AG09309 (cell line): ENCODE results near the gene OCEL1.
A peak's percentile ranks its signal among the peaks of the same experiment; 100 is the strongest.

Experiments
- DNase-seq: peaks from one replicate; pipeline ENCODE4 v3.0.0-alpha.2; 2010; ENCODE audit warnings: low read depth
- H3K4me3 ChIP-seq: 2 replicates; pipeline ENCODE4 v1.5.1; 2011; ENCODE audit warnings: mild to moderate bottlenecking, low read depth, low read length, moderate library complexity; ENCODE audit not compliant: control insufficient read depth
- TF ChIP-seq, protein P1 (sequence below): IDR thresholded peaks from 2 replicates; pipeline ENCODE4 v1.5.1; 2011; ENCODE audit warnings: mild to moderate bottlenecking, low read depth, low read length, inconsistent platforms; ENCODE audit not compliant: insufficient read depth, control insufficient read depth; ENCODE audit errors: missing control alignments

Gene OCEL1

DNA sequence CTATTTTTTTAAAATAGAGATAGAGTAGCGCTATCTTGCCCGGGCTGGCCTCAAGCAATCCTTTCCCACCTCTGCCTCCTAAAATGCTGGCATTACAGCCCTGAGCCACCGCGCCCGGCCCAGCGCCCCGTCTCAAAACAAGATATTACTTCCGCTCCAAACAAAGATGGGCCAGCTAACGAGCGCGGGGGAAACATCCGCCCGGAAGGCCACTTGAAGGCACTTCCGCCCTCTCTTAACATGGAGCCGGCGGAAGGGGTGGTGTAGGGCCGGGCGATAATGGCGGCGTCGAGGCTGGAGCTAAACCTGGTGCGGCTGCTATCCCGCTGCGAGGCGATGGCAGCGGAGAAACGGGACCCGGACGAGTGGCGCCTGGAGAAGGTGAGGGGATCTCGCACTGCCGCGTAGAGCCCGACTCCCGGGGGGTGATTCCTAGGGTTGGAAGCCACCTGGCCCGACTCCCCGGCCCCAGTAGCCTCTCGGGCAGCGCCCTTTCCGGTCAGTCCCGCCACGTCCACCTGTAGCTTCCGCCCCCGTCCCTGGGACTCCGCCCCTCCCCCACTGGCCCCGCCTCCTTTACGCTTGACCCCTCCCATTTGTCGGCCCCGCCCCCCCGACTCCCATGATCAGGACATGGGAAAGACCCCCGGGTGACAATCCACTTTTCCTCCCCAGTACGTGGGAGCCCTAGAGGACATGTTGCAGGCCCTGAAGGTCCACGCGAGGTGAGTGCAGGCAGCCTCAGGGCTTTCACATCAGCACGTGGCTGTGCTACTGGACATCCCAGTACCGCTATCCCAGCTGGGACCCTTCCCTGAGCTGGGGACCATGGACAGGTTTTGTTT is 10.7 kb upstream of the OCEL1 start, which contains the start of gene USE1:
Gene USE1 (plus strand): TSS at position 231 of the 845 bp plus-strand sequence. CDS start 49 bp downstream, at position 280.
- peak; percentile 57 for DNase-seq
- TF ChIP-seq, protein P1, sequence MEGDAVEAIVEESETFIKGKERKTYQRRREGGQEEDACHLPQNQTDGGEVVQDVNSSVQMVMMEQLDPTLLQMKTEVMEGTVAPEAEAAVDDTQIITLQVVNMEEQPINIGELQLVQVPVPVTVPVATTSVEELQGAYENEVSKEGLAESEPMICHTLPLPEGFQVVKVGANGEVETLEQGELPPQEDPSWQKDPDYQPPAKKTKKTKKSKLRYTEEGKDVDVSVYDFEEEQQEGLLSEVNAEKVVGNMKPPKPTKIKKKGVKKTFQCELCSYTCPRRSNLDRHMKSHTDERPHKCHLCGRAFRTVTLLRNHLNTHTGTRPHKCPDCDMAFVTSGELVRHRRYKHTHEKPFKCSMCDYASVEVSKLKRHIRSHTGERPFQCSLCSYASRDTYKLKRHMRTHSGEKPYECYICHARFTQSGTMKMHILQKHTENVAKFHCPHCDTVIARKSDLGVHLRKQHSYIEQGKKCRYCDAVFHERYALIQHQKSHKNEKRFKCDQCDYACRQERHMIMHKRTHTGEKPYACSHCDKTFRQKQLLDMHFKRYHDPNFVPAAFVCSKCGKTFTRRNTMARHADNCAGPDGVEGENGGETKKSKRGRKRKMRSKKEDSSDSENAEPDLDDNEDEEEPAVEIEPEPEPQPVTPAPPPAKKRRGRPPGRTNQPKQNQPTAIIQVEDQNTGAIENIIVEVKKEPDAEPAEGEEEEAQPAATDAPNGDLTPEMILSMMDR = no peak
- H3K4me3 ChIP-seq = peak within 1 kb of the TSS; percentile 91

DNA sequence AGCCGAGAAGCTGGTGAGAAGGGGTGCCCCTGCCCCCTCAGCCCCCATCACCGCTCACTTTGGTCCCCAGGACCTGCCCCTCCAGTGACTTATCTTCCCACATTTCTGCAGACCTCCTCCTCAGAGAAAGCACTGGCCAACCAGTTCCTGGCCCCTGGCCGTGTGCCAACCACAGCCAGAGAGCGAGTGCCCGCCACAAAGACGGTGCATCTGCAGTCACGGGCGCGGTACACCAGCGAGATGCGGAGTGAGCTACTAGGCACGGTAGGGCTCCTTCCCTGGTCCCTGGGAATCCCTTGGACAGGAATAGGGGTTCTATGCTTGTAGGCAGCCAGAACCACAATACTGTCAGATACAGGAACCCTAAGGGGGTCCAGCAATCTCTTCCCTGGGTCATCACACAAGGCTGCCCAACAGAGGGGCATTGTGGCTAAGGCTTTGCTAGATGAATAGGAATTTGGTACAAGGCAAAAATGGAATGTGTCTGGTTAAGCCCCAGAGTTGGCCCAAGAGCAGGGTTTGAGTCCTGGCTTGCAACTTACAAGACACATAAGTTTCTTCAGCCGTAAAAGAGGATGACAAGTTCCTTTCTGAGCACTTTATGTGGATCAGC is 9.9 kb upstream of the OCEL1 start:
- DNase-seq = no peak

DNA sequence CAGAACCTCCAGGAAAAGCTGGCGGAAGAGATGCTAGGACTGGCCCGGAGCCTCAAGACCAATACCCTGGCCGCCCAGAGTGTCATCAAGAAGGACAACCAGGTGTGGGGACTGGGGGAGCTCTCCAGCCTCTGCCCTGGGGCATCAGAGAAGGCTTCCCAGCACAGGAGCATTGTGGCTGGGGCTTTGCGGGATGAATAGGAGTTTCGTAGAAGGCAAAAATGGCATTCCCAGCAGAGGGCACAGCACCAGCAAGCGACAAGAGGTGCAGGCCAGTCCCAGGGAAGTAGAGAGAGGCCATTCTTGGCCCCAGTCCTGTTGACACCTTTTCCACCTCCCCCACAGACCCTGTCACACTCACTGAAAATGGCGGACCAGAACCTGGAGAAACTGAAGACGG is 6.7 kb upstream of the OCEL1 start:
- TF ChIP-seq, protein P1 = no peak
- DNase-seq = no peak
- no peak overlapping the region for H3K4me3 ChIP-seq

More for the DNA sequence above, 9.9 kb upstream of the OCEL1 start:
- TF ChIP-seq, protein P1 = no peak
- H3K4me3 ChIP-seq = peak overlapping the region; percentile 91

DNA sequence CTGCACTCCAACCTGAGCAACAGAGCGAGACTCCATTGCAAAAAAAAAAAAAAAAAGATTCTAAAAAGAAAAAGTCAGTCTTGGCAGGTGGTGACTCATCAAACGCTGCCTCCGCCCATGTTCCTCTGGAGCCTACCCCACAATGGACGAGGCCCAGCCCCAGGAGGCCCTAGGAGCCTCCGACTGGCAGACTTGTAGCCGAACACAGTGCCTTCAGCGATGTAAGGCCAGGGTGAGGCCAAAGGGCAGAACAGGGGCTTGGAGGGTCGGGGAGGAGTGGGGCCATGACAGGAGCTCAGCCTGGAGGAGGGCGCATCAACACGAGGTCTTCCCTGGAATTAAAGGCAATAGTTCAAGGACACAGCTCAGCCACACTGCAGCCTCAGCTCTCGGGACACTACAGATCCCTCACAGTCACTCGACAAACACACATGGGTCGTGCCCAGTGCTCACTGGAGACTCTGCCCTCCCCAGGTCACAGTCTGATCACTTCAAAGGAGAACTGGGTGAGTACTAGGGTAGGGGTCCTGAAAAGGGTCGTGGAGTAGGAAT is 5.7 kb upstream of the OCEL1 start:
- no peak overlapping the region for H3K4me3 ChIP-seq
- TF ChIP-seq, protein P1 = no peak
- peak; percentile 14 for DNase-seq

- TF ChIP-seq, protein P1 = no peak
- H3K4me3 ChIP-seq = no peak overlapping the region
- DNase-seq = no peak
Observed at GRCh38 chr19:17225053-17225452, 973 bp upstream of the OCEL1 start.

GRCh38 chr19:17227798-17228367 is 1.9 kb downstream of the OCEL1 start:
- no peak for DNase-seq
- H3K4me3 ChIP-seq = no peak overlapping the region
- TF ChIP-seq, protein P1 = no peak
